HG02759 (cell line): Measurements from ENCODE around the gene DNAJC15.
"Not testable (repeated sequence)": the region's sequence is repeated elsewhere in the genome, so short reads cannot be mapped to it uniquely, and the experiment has no call there.

Experiments
- ATAC-seq: cut with Tn5 transposase; IDR thresholded peaks from one replicate; pipeline ENCODE4 v1.9.1; 2021; ENCODE audit warnings: mild to moderate bottlenecking, moderate library complexity; ENCODE audit not compliant: unreplicated experiment

Gene DNAJC15

GRCh38 chr13:43042410-43042921, 19.1 kb downstream of the DNAJC15 start:
- no peak for ATAC-seq

GRCh38 chr13:43044720-43045301, 21.4 kb downstream of the DNAJC15 start:
- ATAC-seq: peak; percentile 26

GRCh38 chr13:43045302-43045773, 22.0 kb downstream of the DNAJC15 start:
- ATAC-seq: not testable (repeated sequence)

GRCh38 chr13:43046259-43046658, 22.9 kb downstream of the DNAJC15 start:
- ATAC-seq: no peak

- ATAC-seq: peak; percentile 38
Measured at GRCh38 chr13:43054803-43055802, 31.7 kb downstream of the DNAJC15 start.

- peak; percentile 56 for ATAC-seq
Measured at GRCh38 chr13:43057653-43058317, 34.4 kb downstream of the DNAJC15 start.

GRCh38 chr13:43058318-43058674, 34.9 kb downstream of the DNAJC15 start:
- ATAC-seq: peak; percentile 54

GRCh38 chr13:43058831-43059230, 35.4 kb downstream of the DNAJC15 start:
- no peak for ATAC-seq

GRCh38 chr13:43059779-43060178, 36.4 kb downstream of the DNAJC15 start:
- not testable (repeated sequence) for ATAC-seq

GRCh38 chr13:43060806-43061205, 37.4 kb downstream of the DNAJC15 start:
- ATAC-seq: not testable (repeated sequence)

GRCh38 chr13:43061496-43062280, 38.3 kb downstream of the DNAJC15 start:
- no peak for ATAC-seq

- no peak for ATAC-seq
Measured at GRCh38 chr13:43071824-43072223, 48.4 kb downstream of the DNAJC15 start.

GRCh38 chr13:43072394-43072793, 49.0 kb downstream of the DNAJC15 start:
- ATAC-seq: no peak

GRCh38 chr13:43074824-43075510, 51.6 kb downstream of the DNAJC15 start:
- peak; percentile 84 for ATAC-seq

- ATAC-seq: not testable (repeated sequence)
Measured at GRCh38 chr13:43075511-43075902, 52.1 kb downstream of the DNAJC15 start.

- no peak for ATAC-seq
Measured at GRCh38 chr13:43077046-43077445, 53.7 kb downstream of the DNAJC15 start.

GRCh38 chr13:43077461-43077860, 54.1 kb downstream of the DNAJC15 start:
- ATAC-seq: no peak

GRCh38 chr13:43077906-43078305, 54.5 kb downstream of the DNAJC15 start:
- ATAC-seq: no peak

- ATAC-seq: no peak
Measured at GRCh38 chr13:43078399-43078798, 55.0 kb downstream of the DNAJC15 start.
